ENCODE results near the gene AMBRA1. TPM values are rescaled to one million over a fixed set of nuclear protein-coding genes. Genes with fewer than 3 reads are reported as not detected.

The AMBRA1 gene
- polyA plus RNA-seq, 1 of the 3 experiments (the other 2 are of a cell fraction), result 10.4 TPM

- Histone ChIP-seq H3K36me3 (replicated peaks in 1 of 2; ENCODE audit: control insufficient read depth in 1 of 2, insufficient read depth in 2 of 2, low read length in 1 of 2) (peaks cover 0 to 8% of the 10 kb centered on the region in 2 experiments), H3K27ac (ENCODE audit: low read depth in 2 of 2, low read length in 1 of 2) (no peak overlapping the region), H3K4me2 (no peak overlapping the region), H3K4me3 (ENCODE audit: low read depth in 2 of 2, low read length in 1 of 2) (no peak overlapping the region), H3K79me2 (ENCODE audit: insufficient read depth) (no peaks in the 10 kb centered on the region), H3K9ac (no peak overlapping the region), H2AFZ (ENCODE audit: low read depth) (no peak overlapping the region), H3K9me2 (no peaks in the 10 kb centered on the region), H3F3A (replicated peaks; ENCODE audit: insufficient read depth) (peaks cover 12% of the 10 kb centered on the region), H3K27me3 (ENCODE audit: insufficient read depth) (peaks cover 15% of the 10 kb centered on the region), H4K20me1 (ENCODE audit: insufficient read depth) (peaks cover 12% of the 10 kb centered on the region), H3K4me1 (ENCODE audit: control insufficient read depth in 1 of 2, insufficient read depth in 2 of 2, low read depth in 1 of 2, low read length in 1 of 2) (peaks cover 0 to 32% of the 10 kb centered on the region in 2 experiments; a peak in 2 of 4 replicates), H3K9me3 (no peaks in the 10 kb centered on the region)
- POLR2A ChIA-PET, result no interaction called here
- CTCF ChIA-PET, result interaction anchor here (0.7 to 7.6 kb wide), 32 partner anchors 13 to 230 kb away, joined by 3 to 204 read pairs (median 10); partner anchors contain the start of genes ATG13 and DGKZ
- TF ChIP-seq GABPA (IDR thresholded peaks at IDR 0.05; ENCODE audit: low read depth) (no peak), MAX (IDR thresholded peaks at IDR 0.05; ENCODE audit: low read depth) (no peak), REST (IDR thresholded peaks at IDR 0.05; ENCODE audit: low read depth, low read length) (no peak), CTCF (IDR thresholded peaks at IDR 0.05) (no peak), ELF1 (IDR thresholded peaks at IDR 0.05) (no peak), EP300 (IDR thresholded peaks at IDR 0.05; ENCODE audit: borderline replicate concordance in 1 of 2, low read depth in 1 of 2, low read length in 1 of 2) (no peak), YY1 (IDR thresholded peaks at IDR 0.05; ENCODE audit: low read depth) (no peak), RCOR1 (IDR thresholded peaks at IDR 0.05; ENCODE audit: low read length) (no peak), PBX3 (IDR thresholded peaks at IDR 0.05) (no peak), RFX5 (IDR thresholded peaks at IDR 0.05; ENCODE audit: low read length) (no peak), RXRA (IDR thresholded peaks at IDR 0.05; ENCODE audit: borderline replicate concordance, low read depth) (no peak), EZH2phosphoT487 (IDR thresholded peaks at IDR 0.05; ENCODE audit: borderline replicate concordance, low read depth) (no peak)
- no peak for DNase-seq
- 70% methylated on average over 20 of the region's 24 CpGs for WGBS (ENCODE audit: low lambda C conversion rate)
Observed at GRCh38 chr11:46387919-46388618, 205.8 kb downstream of the AMBRA1 start.
